ENCODE results near the gene PSAT1.

PSAT1 gene

GRCh38 chr9:78324068-78324650 is 27.2 kb downstream of the PSAT1 start:
- peaks cover 97% of the 10 kb centered on the region for H3K36me3 ChIP-seq (ENCODE audit: insufficient read depth, low read depth, low read length)
- no peaks in the 10 kb centered on the region for H3K27me3 ChIP-seq (ENCODE audit: insufficient read depth, low read length)
- no peak overlapping the region for H3K9ac ChIP-seq (ENCODE audit: low read depth, low read length)
- H3K4me3 ChIP-seq (ENCODE audit: low read length) = no peak overlapping the region
- H3K4me1 ChIP-seq (ENCODE audit: insufficient read depth, low read length) = no peaks in the 10 kb centered on the region
- H3K9me3 ChIP-seq (ENCODE audit: insufficient read depth, low read depth, low read length) = no peaks in the 10 kb centered on the region
- H3K27ac ChIP-seq (ENCODE audit: low read length) = no peak overlapping the region

GRCh38 chr9:78324682-78325081 is 27.8 kb downstream of the PSAT1 start:
- Histone ChIP-seq H3K4me3 (ENCODE audit: low read length) (no peak overlapping the region), H3K36me3 (ENCODE audit: insufficient read depth, low read depth, low read length) (peaks cover 96% of the 10 kb centered on the region), H3K27me3 (ENCODE audit: insufficient read depth, low read length) (no peaks in the 10 kb centered on the region), H3K27ac (ENCODE audit: low read length) (no peak overlapping the region), H3K9me3 (ENCODE audit: insufficient read depth, low read depth, low read length) (no peaks in the 10 kb centered on the region), H3K9ac (ENCODE audit: low read depth, low read length) (no peak overlapping the region), H3K4me1 (ENCODE audit: insufficient read depth, low read length) (no peaks in the 10 kb centered on the region)

GRCh38 chr9:78325343-78325742 is 28.4 kb downstream of the PSAT1 start:
- H3K36me3 ChIP-seq (ENCODE audit: insufficient read depth, low read depth, low read length) = peaks cover 96% of the 10 kb centered on the region
- H3K9ac ChIP-seq (ENCODE audit: low read depth, low read length) = no peak overlapping the region

GRCh38 chr9:78325846-78326360 is 29.0 kb downstream of the PSAT1 start:
- peaks cover 96% of the 10 kb centered on the region for H3K36me3 ChIP-seq (ENCODE audit: insufficient read depth, low read depth, low read length)
- H3K9ac ChIP-seq (ENCODE audit: low read depth, low read length) = no peak overlapping the region
- no peaks in the 10 kb centered on the region for H3K27me3 ChIP-seq (ENCODE audit: insufficient read depth, low read length)
- no peaks in the 10 kb centered on the region for H3K4me1 ChIP-seq (ENCODE audit: insufficient read depth, low read length)
- H3K27ac ChIP-seq (ENCODE audit: low read length) = no peak overlapping the region
- no peaks in the 10 kb centered on the region for H3K9me3 ChIP-seq (ENCODE audit: insufficient read depth, low read depth, low read length)
- no peak overlapping the region for H3K4me3 ChIP-seq (ENCODE audit: low read length)

More at GRCh38 chr9:78325343-78325742, 28.4 kb downstream of the PSAT1 start:
- Histone ChIP-seq H3K27me3 (ENCODE audit: insufficient read depth, low read length) (no peaks in the 10 kb centered on the region), H3K27ac (ENCODE audit: low read length) (no peak overlapping the region), H3K4me1 (ENCODE audit: insufficient read depth, low read length) (no peaks in the 10 kb centered on the region), H3K9me3 (ENCODE audit: insufficient read depth, low read depth, low read length) (no peaks in the 10 kb centered on the region), H3K4me3 (ENCODE audit: low read length) (no peak overlapping the region)

- H3K4me3 ChIP-seq (ENCODE audit: low read length) = no peak overlapping the region
- no peak overlapping the region for H3K27ac ChIP-seq (ENCODE audit: low read length)
- no peak overlapping the region for H3K9ac ChIP-seq (ENCODE audit: low read depth, low read length)
- no peaks in the 10 kb centered on the region for H3K4me1 ChIP-seq (ENCODE audit: insufficient read depth, low read length)
- H3K9me3 ChIP-seq (ENCODE audit: insufficient read depth, low read depth, low read length) = no peaks in the 10 kb centered on the region
- peaks cover 91% of the 10 kb centered on the region for H3K36me3 ChIP-seq (ENCODE audit: insufficient read depth, low read depth, low read length)
- no peaks in the 10 kb centered on the region for H3K27me3 ChIP-seq (ENCODE audit: insufficient read depth, low read length)
Observed at GRCh38 chr9:78326564-78326963, 29.6 kb downstream of the PSAT1 start.

- no peak overlapping the region for H3K9ac ChIP-seq (ENCODE audit: low read depth, low read length)
- no peaks in the 10 kb centered on the region for H3K27me3 ChIP-seq (ENCODE audit: insufficient read depth, low read length)
- peaks cover 24% of the 10 kb centered on the region; the same call in 1 of the 2 replicates for H3K9me3 ChIP-seq (ENCODE audit: insufficient read depth, low read depth, low read length)
- H3K4me3 ChIP-seq (ENCODE audit: low read length) = no peak overlapping the region
- peaks cover 50% of the 10 kb centered on the region for H3K36me3 ChIP-seq (ENCODE audit: insufficient read depth, low read depth, low read length)
- no peak overlapping the region for H3K27ac ChIP-seq (ENCODE audit: low read length)
- H3K4me1 ChIP-seq (ENCODE audit: insufficient read depth, low read length) = no peaks in the 10 kb centered on the region
Observed at GRCh38 chr9:78332381-78332780, 35.5 kb downstream of the PSAT1 start.

- Histone ChIP-seq H3K27ac (ENCODE audit: low read length) (no peak overlapping the region), H3K4me3 (ENCODE audit: low read length) (no peak overlapping the region), H3K9me3 (ENCODE audit: insufficient read depth, low read depth, low read length) (no peaks in the 10 kb centered on the region), H3K9ac (ENCODE audit: low read depth, low read length) (no peak overlapping the region), H3K36me3 (ENCODE audit: insufficient read depth, low read depth, low read length) (no peaks in the 10 kb centered on the region), H3K4me1 (ENCODE audit: insufficient read depth, low read length) (no peaks in the 10 kb centered on the region), H3K27me3 (ENCODE audit: insufficient read depth, low read length) (no peaks in the 10 kb centered on the region)
Observed at GRCh38 chr9:78348848-78349247, 51.9 kb downstream of the PSAT1 start.

- Histone ChIP-seq H3K9ac (ENCODE audit: low read depth, low read length) (no peak overlapping the region), H3K36me3 (ENCODE audit: insufficient read depth, low read depth, low read length) (no peaks in the 10 kb centered on the region)
Observed at GRCh38 chr9:78351816-78352215, 54.9 kb downstream of the PSAT1 start.

GRCh38 chr9:78354324-78354973 is 57.5 kb downstream of the PSAT1 start:
- H3K9ac ChIP-seq (ENCODE audit: low read depth, low read length) = no peak overlapping the region
- no peak overlapping the region for H3K27ac ChIP-seq (ENCODE audit: low read length)
- peaks cover 4% of the 10 kb centered on the region; the same call in 1 of the 2 replicates for H3K36me3 ChIP-seq (ENCODE audit: insufficient read depth, low read depth, low read length)
- no peaks in the 10 kb centered on the region for H3K9me3 ChIP-seq (ENCODE audit: insufficient read depth, low read depth, low read length)
- H3K27me3 ChIP-seq (ENCODE audit: insufficient read depth, low read length) = no peaks in the 10 kb centered on the region
- no peaks in the 10 kb centered on the region for H3K4me1 ChIP-seq (ENCODE audit: insufficient read depth, low read length)
- no peak overlapping the region for H3K4me3 ChIP-seq (ENCODE audit: low read length)

More at GRCh38 chr9:78351816-78352215, 54.9 kb downstream of the PSAT1 start:
- H3K4me1 ChIP-seq (ENCODE audit: insufficient read depth, low read length) = no peaks in the 10 kb centered on the region
- no peaks in the 10 kb centered on the region for H3K27me3 ChIP-seq (ENCODE audit: insufficient read depth, low read length)
- H3K27ac ChIP-seq (ENCODE audit: low read length) = no peak overlapping the region
- no peaks in the 10 kb centered on the region for H3K9me3 ChIP-seq (ENCODE audit: insufficient read depth, low read depth, low read length)
- no peak overlapping the region for H3K4me3 ChIP-seq (ENCODE audit: low read length)

- Histone ChIP-seq H3K27me3 (ENCODE audit: insufficient read depth, low read length) (no peaks in the 10 kb centered on the region), H3K9me3 (ENCODE audit: insufficient read depth, low read depth, low read length) (no peaks in the 10 kb centered on the region), H3K27ac (ENCODE audit: low read length) (no peak overlapping the region), H3K9ac (ENCODE audit: low read depth, low read length) (no peak overlapping the region), H3K4me1 (ENCODE audit: insufficient read depth, low read length) (no peaks in the 10 kb centered on the region), H3K36me3 (ENCODE audit: insufficient read depth, low read depth, low read length) (peaks cover 4% of the 10 kb centered on the region; the same call in 1 of the 2 replicates), H3K4me3 (ENCODE audit: low read length) (no peak overlapping the region)
Observed at GRCh38 chr9:78354989-78355388, 58.1 kb downstream of the PSAT1 start.

- H3K27me3 ChIP-seq (ENCODE audit: insufficient read depth, low read length) = no peaks in the 10 kb centered on the region
- no peaks in the 10 kb centered on the region for H3K9me3 ChIP-seq (ENCODE audit: insufficient read depth, low read depth, low read length)
- H3K9ac ChIP-seq (ENCODE audit: low read depth, low read length) = no peak overlapping the region
- H3K4me1 ChIP-seq (ENCODE audit: insufficient read depth, low read length) = no peaks in the 10 kb centered on the region
- peaks cover 4% of the 10 kb centered on the region; the same call in 1 of the 2 replicates for H3K36me3 ChIP-seq (ENCODE audit: insufficient read depth, low read depth, low read length)
- no peak overlapping the region for H3K4me3 ChIP-seq (ENCODE audit: low read length)
- no peak overlapping the region for H3K27ac ChIP-seq (ENCODE audit: low read length)
Observed at GRCh38 chr9:78356634-78357033, 59.7 kb downstream of the PSAT1 start.

All from iPS-20b (cell line).